Stimulated activated CD8-positive, alpha-beta memory T cell treated with anti-CD3 and anti-CD28 coated beads, Interleukin-4, amount 100 ng/mL, for 1 hour (primary cell): Measurements from ENCODE around the gene ADAM12.

ENCODE experiments used
- DNase-seq, 2 donors: peaks; one replicate each; pipeline ENCODE4 v3.0.0-alpha.2; 2020; ENCODE audit warnings: low read depth in 2 of 2, low spot score in 1 of 2

The ADAM12 gene, protein sequence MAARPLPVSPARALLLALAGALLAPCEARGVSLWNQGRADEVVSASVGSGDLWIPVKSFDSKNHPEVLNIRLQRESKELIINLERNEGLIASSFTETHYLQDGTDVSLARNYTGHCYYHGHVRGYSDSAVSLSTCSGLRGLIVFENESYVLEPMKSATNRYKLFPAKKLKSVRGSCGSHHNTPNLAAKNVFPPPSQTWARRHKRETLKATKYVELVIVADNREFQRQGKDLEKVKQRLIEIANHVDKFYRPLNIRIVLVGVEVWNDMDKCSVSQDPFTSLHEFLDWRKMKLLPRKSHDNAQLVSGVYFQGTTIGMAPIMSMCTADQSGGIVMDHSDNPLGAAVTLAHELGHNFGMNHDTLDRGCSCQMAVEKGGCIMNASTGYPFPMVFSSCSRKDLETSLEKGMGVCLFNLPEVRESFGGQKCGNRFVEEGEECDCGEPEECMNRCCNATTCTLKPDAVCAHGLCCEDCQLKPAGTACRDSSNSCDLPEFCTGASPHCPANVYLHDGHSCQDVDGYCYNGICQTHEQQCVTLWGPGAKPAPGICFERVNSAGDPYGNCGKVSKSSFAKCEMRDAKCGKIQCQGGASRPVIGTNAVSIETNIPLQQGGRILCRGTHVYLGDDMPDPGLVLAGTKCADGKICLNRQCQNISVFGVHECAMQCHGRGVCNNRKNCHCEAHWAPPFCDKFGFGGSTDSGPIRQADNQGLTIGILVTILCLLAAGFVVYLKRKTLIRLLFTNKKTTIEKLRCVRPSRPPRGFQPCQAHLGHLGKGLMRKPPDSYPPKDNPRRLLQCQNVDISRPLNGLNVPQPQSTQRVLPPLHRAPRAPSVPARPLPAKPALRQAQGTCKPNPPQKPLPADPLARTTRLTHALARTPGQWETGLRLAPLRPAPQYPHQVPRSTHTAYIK

DNA sequence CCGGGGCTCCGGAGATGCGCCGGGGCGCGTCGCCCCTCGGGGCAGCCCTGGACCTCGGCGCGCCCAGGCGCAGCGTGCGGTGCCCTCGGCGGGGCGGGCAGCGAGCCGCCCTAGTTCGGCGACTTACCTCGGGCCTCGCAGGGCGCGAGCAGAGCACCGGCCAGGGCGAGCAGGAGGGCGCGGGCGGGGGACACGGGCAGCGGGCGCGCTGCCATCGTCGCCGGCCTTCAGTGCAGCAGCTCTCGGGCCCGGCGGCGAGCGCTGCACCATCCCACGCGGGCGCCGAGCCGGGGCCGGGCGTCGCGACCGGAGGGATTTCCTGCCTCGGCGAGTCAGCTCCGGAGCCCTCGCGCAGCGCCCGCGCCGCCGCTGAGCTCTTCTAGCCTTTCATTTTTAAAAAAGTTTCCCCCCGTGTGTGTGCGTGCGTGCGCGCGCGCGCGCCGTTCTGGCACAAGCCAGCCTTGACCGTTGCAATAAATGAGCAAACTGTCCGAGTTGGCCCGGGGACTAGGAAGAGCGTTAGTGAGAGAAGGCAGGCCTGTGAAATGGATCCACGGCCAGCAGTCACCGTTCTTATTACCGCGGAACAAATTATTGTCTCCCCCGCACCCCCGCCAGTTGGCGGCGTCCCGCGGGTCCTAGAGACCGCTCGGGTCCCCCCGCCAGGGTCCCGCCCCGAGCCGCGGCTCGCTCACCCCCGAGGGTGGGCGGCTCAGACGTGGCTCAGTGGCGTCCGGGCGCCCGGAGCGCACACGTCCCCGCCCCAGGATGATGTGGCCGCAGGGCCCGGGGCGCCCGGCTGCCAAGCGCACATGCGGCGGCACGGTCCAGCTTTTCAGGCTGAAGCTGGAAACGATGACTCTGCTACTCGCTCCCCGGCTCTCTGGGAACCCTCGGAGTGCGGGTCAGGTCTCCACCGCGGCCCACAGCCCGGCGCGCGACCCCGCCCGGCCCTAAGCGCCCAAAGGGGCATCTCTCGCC, at the start of gene ADAM12:
ADAM12 (minus strand) TSS at position 547 of the 981 bp plus-strand sequence; CDS start at position 215, 332 bp downstream.
- DNase-seq = no peak

DNA sequence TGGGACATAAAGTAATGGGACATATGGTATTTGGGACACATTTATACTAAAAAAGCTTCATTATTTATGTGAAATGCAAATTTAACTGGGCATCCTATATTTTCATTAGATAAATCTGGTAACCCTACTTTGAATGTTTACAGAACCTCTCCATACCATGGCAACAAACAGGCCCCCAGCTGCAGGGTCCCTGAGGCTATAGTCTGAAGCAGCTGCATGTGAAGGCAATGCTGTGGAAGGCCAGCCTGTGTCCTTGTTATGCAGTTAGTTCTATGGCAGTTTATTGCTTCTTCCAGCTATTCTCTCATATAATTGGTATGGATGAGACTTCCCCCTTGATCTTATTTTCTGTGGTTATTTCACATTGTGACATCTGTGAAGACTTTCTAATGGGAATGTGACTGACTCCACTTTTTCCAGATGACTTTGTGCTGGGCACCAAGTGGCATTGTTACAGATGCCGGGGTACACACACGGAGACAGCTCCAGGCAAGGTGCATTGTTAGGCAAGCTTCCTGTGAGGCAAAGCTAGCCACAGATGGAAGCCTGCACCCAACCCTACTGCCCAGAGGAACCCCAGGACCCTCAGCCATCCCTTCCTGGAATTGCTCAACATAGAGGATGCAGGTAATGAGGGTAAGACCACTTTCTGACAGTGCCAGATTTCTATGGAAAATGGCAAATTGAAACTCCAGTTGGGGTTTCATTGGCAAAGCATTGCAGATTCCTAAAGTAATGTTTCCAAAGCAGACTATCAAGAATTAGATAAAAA, 49.5 kb upstream of the ADAM12 start:
- DNase-seq = no peak

DNA sequence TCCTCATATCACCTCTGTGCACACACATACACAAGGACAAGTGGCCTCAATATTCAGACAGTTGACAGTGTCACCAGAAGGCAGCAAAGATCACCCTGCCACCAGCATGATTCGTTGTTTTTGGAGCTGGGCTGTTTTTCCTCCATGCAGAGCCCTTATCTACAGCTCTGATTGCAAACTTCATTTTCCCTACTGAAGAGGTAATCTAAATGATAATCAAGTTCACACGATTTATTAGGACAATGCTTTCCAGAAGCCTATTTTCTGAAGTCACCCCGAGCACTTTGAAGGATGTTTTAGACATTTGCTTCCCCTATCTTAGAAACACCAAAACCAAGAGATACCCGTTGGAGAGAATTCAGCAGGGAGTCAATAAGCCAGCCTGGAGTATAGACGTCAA, 46.0 kb upstream of the ADAM12 start:
- no peak for DNase-seq

DNA sequence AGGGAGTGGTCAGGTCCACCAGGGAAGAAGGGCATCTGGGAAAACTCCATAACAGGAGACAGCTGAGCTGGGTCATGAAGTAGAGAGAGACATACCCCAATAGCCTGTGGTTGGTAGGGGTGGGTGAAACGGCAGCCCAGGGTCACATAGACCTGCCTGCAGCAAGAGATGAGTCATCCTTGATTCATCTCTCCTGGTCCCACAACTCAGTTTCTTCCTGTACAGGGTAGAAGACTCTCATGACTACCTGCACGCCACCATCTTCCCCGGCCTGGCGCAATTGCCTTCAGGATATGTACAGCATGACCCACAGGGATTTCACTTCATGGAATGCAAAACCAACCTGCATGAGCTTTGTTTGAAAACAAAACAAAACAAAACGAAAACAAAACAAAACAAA, 45.1 kb upstream of the ADAM12 start:
- no peak for DNase-seq

DNA sequence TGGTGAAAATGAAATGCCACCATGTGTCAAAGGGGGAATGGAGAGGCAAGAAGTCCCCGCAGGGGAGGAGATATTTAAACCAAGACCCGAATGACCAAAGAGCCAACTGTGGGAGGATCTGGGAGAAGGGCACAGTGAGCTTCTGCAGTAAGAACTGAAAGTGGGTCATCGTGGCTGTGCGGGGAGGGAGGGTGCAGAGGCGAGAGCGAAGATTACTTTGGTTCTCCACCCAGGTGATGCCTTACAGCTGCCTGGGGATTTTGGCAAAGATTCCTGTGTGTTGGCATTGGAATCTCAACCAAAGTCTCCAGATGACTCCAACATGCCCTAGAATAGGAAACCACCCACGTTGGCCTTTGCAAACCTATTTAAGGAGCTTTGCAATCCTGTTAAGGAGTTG, 44.2 kb upstream of the ADAM12 start:
- DNase-seq = no peak

DNA sequence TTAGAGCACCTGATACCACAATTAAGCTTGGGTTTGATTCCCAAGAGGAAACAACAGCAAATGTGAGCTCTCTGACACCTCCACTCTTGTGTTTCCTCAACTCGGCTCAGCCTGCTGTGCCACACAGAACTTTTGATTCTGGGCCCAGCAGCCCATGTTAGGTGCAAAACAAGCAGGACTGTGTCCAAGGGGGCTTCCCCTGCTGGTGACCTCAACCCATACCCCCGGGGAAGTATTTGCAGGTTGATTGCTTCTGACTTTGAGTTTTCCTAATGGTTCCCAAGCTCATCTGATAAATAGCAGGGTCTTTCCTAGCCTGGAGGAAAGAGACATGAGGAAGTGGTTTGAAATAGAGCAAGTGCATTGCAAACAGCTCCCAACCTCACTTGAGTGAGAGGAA, 43.5 kb upstream of the ADAM12 start:
- no peak for DNase-seq

DNA sequence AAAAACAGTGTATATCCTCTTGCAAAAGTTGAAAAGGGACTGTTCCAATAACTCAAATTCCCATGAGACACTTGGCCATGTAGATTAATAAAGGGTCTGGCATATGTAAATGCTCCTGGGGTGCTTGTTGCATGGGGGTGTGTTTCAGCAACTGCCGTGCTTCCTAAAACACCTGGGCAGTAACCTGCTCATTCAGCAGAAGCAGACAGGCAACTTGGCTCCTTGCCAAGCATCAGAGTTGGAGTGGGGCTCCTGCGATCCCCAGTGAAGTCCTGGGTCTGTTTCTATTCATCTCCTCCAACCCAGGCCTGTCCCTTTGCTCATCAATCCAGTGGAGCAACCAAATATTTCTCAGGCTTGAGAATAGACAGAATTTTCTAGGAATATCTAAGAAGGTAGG, 42.2 kb upstream of the ADAM12 start:
- DNase-seq = no peak

DNA sequence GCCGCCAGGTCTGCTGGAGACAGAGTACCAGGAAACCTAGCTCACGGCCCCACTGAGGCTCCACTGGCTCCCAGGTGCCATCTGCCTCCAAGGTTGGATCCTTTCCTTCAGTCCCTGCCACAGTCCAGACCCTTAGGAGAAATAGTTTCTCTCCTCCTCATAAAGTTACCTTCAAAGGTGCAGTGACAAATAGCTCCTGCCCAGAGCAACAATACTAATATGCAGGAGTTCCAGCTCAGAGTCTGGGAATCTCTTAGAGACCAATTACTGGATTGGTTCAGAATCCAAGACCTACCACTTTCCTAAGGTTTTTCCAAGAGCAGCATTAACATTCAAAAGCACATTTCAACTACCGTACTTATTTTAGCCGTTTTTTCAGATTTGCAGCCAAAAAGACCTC, 41.0 kb upstream of the ADAM12 start:
- DNase-seq = no peak

DNA sequence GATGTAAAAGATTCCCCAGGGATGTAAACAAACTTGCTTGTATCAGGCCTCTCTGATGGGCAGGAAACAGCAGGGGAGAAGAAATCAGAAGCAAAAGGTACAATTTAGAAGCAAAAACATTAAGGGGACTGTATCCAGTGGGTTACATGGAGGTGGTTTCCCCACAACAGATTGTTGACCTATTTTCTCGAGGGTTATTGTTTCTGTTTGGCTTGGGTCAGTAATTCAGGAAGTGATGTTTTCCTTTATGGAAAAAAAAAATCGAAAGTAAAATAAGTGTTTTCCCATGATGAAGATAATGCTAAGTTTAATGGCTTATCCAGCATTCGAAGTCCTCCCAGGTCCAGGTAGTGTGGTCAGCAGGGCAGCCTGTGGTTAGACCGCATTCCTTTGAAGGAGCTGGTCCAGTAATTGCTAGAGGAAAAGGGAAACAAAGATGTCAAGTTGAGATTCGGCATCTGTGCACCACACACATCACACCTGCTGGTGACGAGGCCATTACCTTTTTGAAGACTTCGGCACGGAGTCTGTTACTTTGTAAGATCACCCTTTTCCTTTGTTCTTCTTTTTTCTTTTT, 37.3 kb upstream of the ADAM12 start:
- no peak for DNase-seq

DNA sequence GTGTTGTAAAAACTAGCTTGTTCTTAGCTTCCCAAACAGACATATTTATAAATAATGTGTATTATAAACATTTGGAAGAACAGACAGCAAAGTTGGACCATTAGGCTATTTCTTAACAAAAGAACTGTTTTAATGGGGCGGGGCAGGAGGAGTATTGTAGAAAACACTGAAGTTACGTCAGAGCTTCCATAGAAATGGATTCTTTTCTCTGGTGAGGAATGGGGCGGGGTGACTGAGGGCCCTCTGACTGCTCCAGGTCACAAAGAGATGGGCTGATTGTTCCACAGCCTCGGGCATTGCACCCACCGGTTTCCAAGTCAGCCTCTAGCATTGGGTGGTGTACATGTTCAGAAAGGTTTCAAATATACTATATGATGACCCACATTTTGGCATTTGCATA, 36.8 kb upstream of the ADAM12 start:
- DNase-seq = no peak

DNA sequence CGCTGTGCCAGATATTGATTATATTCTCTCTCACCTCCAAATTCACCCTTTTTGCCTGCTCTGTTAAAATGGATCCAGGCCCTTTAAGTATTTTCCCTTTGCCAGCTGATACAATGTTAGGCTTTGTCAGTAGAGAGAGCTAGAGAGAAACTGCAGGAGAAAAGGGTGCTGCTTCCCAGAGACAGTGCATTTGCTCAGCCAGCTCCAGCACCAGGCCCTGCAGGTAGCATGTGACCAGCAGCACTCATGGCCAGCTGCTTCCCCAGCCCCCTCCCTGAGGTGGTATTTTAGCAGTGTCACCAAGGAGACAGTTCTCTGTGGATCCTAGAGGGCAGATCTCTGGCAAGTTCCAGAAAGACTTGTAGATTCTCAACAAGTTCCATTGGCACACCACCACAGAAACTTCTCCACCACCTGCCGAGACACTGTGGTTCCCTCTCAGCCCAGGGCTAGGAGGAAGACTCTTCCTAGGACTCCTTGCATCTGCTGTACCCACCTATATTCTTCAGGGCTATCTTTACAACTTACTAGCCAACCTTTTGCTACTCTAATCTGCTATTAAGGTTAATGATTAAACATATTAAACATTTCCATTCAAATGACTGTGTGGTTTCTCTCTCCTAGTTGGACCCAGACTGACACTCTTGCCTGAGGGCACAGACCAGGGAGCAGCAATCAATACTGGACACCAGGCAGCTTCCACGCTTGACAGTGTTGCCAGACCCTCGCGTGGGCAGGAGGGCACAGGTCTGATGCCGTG, 35.6 kb upstream of the ADAM12 start:
- no peak for DNase-seq

DNA sequence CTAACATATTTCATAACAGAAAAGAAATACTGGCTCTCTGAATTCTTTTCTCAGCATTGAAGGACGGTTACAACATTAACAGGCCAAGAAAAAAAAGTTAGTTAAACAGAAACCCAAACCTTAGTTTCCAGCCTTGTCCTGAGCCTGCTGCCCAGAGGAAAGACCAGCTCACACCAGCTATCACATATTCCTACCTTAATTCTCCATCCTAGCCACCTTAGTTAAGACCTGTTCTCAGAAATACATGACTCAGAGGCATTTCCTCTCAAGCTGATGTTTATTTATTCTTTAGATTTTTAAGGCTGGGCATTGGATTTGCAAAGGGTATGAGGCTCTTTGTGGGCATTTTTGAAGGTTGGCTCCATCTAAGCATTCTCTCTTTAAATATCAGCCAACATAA, 34.3 kb upstream of the ADAM12 start:
- DNase-seq = no peak

DNA sequence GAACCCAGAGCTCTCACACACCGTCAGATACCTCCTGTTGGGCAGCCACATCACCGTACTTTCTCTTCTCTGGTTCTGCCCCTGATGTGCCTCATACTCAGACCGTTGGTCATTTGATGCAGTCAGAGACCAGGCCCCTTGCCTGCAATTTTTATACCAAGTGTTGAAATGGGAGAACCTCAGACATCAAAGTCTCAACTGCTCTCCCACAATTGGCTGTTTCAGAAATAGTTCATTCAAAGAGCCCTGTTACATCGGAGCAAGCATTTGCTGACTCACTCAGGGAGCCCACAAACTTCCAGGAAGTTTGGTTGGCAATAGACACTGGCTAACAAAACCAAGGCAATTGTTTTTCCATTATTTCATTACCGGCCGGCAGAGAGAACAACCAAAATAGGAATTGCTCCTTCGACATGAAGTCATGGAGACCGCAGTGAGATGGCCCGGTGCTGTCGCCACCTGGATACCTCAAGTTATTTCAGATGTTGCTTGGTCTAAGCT, 33.5 kb upstream of the ADAM12 start:
- DNase-seq = no peak

DNA sequence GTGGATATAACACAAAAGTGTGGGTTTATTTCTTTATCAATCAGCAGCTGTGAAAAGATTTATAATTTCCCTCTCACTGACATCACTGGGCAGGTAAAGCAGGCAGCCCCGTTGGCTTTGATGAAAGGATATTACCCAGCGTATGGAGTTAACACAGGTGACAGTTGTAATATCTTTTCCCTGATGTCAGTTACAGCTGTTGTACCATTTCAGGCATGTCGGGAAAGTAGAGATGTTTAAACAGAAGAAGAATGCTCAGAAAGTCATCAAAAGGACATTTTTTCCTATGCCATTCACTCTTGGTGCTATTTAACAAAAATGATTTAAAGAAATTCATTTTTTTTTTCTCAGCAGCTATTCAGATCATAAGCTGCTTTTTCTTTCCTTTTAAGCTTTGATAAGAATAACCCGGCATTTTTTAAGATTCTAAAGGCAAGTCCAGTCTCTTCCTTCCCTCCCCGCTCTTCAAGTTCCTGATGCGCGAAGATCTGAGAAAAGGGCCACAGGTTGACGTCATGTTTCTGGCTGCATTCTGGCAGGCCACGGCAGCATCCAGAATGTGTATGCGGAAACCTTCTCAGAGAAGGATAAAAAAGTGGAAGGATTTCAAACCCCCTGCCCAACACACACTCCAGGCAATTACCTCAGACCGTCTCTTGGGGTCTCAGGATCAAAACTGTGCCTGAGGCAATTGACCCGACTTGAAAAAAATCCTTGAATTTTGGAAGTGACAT, 32.5 kb upstream of the ADAM12 start:
- no peak for DNase-seq

DNA sequence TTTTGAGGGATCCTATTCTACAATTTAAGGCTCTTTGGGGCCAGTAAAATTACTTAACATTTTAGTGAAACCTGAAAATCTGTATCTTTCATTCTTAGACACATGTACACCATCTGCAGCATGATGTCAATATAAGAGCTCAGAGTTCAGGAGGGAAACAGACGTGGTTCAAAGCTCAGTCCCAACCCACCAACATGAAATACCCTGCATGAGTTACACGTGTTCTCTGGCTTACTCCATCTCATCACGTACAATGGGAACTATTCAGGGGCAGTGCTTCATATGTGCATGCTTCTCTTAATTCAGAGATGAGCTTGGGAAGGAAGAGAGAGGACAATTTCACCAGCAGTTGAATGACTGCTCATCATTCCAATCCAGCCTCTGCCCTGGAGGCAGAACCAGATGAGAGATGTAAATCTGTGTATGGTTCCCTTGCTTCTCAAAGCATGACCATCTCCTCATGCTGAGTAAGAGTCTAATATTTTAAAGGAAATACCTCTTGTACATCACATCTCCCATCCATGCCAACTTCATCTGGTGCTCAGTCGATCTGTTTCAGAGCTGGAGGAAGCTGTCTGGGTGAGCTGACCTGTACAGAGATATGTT, 29.0 kb upstream of the ADAM12 start:
- DNase-seq = no peak

DNA sequence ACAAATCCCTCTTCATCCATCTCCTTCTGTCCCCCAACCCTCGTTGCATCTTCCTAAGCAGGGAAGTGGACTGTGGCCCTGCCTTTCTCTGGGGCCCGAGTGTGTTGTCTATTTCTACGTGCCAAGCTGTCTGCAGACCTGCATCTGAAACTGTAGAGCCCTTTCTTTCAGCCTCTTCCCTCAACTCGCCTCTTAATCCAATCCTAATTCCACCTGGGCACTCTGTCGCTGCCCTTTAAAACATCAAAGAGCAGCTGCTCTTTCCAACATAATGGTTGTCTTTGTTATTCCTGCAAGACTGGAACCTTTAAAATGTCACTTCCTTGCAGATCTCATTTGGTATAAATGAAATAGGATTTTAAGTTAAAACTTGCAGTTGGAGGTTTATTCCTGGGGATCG, 21.5 kb upstream of the ADAM12 start:
- DNase-seq = no peak

DNA sequence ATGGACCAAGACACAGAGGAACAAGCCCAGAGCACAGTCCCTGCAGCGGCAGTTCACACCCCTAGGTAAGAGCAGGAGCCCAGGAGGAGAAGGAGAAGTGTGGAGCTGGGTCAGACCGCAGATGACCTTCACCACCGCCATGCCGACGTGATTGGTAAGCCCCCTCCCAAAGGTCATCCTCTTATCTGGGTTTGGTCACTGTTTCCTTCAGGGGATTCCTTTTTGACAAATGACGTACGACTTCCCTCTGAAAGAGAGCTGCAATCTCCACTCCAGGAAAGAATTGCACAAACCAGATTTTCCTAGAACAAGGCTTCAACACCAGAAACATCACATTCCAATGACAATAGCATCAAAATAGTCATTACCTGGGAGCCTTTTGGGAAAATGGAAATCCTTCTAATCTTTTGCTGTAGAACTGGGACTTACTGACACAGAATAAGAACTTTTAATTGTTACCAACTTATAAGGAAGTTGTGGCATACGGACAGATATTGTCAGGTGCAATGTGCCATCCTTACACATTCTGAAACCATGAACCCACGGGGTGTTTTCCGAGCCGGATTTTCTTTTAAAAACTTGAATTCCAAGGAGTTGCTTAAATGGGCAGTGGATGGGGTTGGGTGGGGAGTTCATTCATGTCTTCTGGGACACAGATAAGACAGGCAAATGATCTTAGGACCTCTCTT, 20.8 kb upstream of the ADAM12 start:
- DNase-seq = no peak
